ENCODE results near the gene CCHCR1. TPM values are rescaled to one million over a fixed set of nuclear protein-coding genes. Genes with fewer than 3 reads are reported as not detected.
A peak's percentile ranks its signal among the peaks of the same experiment; 100 is the strongest.

CCHCR1 gene
- polyA plus RNA-seq, 3 donors, result 2.2 to 8.4 (median 2.8) TPM

DNA sequence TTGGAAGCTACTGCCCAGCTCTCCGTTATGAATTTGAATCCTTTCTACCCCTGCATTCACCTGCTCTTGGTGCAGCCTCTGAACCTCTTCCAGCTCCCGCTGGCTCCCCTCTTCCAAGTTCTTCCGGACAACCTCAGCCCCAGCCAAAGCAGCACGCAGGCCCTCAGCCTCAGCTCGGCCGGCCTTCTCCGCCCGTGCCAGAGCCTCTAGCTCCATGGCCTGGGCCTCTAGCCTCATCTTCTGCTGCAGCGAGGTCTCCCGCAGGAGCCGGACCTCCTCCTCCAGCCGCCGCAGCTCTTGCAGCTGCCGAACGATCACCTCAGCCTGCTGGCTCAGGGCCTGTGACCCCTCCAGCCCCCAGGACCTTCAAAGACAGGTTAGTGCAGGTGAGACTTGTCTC is 3.2 kb downstream of the CCHCR1 start:
- Mint-ChIP-seq H3K27me3 (ENCODE audit: low read depth in 3 of 3) (peaks cover 0 to 2% (median 0%) of the 10 kb centered on the region in 3 donors), H3K4me1 (peaks cover 20% of the 10 kb centered on the region), H3K4me3 (no peak overlapping the region), H3K9me3 (no peaks in the 10 kb centered on the region), H3K36me3 (peaks cover 21 to 31% of the 10 kb centered on the region in 2 donors), H3K27ac (no peak overlapping the region)
- Histone ChIP-seq H4K20me1 (ENCODE audit: insufficient read depth, low read length) (no peaks in the 10 kb centered on the region), H3K79me2 (ENCODE audit: insufficient read depth, low read length) (peaks cover 11% of the 10 kb centered on the region), H3K4me2 (replicated peaks; ENCODE audit: extremely low read depth, low read length, poor library complexity, severe bottlenecking) (no peak overlapping the region), H2AFZ (ENCODE audit: insufficient read depth, low read depth, low read length, poor library complexity, severe bottlenecking) (no peak overlapping the region), H3K4me1 (ENCODE audit: control insufficient read depth in 1 of 2, insufficient read depth in 2 of 2, low read length in 2 of 2) (peaks cover 13 to 17% of the 10 kb centered on the region in 2 donors), H3K9me3 (replicated peaks in 1 of 2; ENCODE audit: control insufficient read depth in 1 of 2, insufficient read depth in 1 of 2, low read length in 2 of 2) (no peaks in the 10 kb centered on the region), H3K27me3 (ENCODE audit: control insufficient read depth in 2 of 2, insufficient read depth in 2 of 2, low read length in 2 of 2) (no peaks in the 10 kb centered on the region), H3K9ac (ENCODE audit: insufficient read depth, low read length, poor library complexity, severe bottlenecking) (no peak overlapping the region), H3K36me3 (replicated peaks in 1 of 2; ENCODE audit: control insufficient read depth in 1 of 2, insufficient read depth in 2 of 2, low read length in 2 of 2) (peaks cover 4 to 32% of the 10 kb centered on the region in 2 donors), H3K4me3 (replicated peaks in 1 of 3; ENCODE audit: low read depth in 2 of 3, low read length in 3 of 3) (no peak overlapping the region), H3K27ac (ENCODE audit: low read depth in 1 of 2, low read length in 2 of 2) (no peak overlapping the region)
- intact Hi-C loops (cut with micrococcal nuclease), result no loop called here
- TF ChIP-seq, protein P1, sequence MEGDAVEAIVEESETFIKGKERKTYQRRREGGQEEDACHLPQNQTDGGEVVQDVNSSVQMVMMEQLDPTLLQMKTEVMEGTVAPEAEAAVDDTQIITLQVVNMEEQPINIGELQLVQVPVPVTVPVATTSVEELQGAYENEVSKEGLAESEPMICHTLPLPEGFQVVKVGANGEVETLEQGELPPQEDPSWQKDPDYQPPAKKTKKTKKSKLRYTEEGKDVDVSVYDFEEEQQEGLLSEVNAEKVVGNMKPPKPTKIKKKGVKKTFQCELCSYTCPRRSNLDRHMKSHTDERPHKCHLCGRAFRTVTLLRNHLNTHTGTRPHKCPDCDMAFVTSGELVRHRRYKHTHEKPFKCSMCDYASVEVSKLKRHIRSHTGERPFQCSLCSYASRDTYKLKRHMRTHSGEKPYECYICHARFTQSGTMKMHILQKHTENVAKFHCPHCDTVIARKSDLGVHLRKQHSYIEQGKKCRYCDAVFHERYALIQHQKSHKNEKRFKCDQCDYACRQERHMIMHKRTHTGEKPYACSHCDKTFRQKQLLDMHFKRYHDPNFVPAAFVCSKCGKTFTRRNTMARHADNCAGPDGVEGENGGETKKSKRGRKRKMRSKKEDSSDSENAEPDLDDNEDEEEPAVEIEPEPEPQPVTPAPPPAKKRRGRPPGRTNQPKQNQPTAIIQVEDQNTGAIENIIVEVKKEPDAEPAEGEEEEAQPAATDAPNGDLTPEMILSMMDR (IDR thresholded peaks at IDR 0.05), result no peak
- 97% methylated on average over 11 of the region's 15 CpGs for WGBS (ENCODE audit: insufficient coverage)
- no peak for DNase-seq

DNA sequence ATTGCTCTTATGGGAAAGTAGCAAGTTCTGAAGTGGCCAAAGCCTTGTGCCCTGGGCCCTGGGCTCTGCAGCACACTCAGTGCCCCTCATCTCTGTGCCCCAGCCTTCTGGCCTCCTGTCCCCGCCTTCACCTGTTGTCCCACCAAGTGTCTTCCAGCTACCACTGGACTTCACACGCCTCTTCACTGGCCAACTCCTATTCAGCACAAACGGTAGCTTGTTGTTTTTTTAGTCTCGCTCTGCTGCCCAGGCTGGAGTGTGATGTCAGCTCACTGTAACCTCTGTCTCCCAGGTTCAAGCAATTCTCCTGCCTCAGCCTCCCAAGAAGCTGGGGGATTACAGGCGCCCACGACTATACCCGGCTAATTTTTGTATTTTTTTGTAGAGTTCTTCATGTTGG is 4.8 kb downstream of the CCHCR1 start:
- WGBS (ENCODE audit: insufficient coverage), result 99% methylated on average over 7 of the region's 7 CpGs
- Histone ChIP-seq H3K4me2 (replicated peaks; ENCODE audit: extremely low read depth, low read length, poor library complexity, severe bottlenecking) (no peak overlapping the region), H3K9ac (ENCODE audit: insufficient read depth, low read length, poor library complexity, severe bottlenecking) (no peak overlapping the region), H3K27me3 (ENCODE audit: control insufficient read depth in 2 of 2, insufficient read depth in 2 of 2, low read length in 2 of 2) (no peaks in the 10 kb centered on the region), H3K4me1 (ENCODE audit: control insufficient read depth in 1 of 2, insufficient read depth in 2 of 2, low read length in 2 of 2) (peaks cover 4 to 6% of the 10 kb centered on the region in 2 donors), H2AFZ (ENCODE audit: insufficient read depth, low read depth, low read length, poor library complexity, severe bottlenecking) (no peak overlapping the region), H3K4me3 (replicated peaks in 1 of 3; ENCODE audit: low read depth in 2 of 3, low read length in 3 of 3) (no peak overlapping the region), H3K79me2 (ENCODE audit: insufficient read depth, low read length) (no peaks in the 10 kb centered on the region), H3K9me3 (replicated peaks in 1 of 2; ENCODE audit: control insufficient read depth in 1 of 2, insufficient read depth in 1 of 2, low read length in 2 of 2) (no peaks in the 10 kb centered on the region), H4K20me1 (ENCODE audit: insufficient read depth, low read length) (no peaks in the 10 kb centered on the region), H3K27ac (ENCODE audit: low read depth in 1 of 2, low read length in 2 of 2) (no peak overlapping the region), H3K36me3 (replicated peaks in 1 of 2; ENCODE audit: control insufficient read depth in 1 of 2, insufficient read depth in 2 of 2, low read length in 2 of 2) (peaks cover 4 to 34% of the 10 kb centered on the region in 2 donors)
- intact Hi-C loops (cut with micrococcal nuclease), result no loop called here
- Mint-ChIP-seq H3K27ac (peak overlapping the region in 2 of 7 donors; percentile 40 to 81), H3K27me3 (ENCODE audit: low read depth in 3 of 3) (peaks cover 0 to 1% (median 0%) of the 10 kb centered on the region in 3 donors), H3K36me3 (peaks cover 21 to 35% of the 10 kb centered on the region in 2 donors), H3K9me3 (no peaks in the 10 kb centered on the region), H3K4me3 (no peak overlapping the region), H3K4me1 (peaks cover 9% of the 10 kb centered on the region)
- TF ChIP-seq, protein P1 (IDR thresholded peaks at IDR 0.05), result no peak
- no peak for DNase-seq
